ENCODE data around the gene PLIN3. TPM values are rescaled to one million over a fixed set of nuclear protein-coding genes. Genes with fewer than 3 reads are reported as not detected.

The PLIN3 gene
- total and polyA plus RNA-seq, 2 of the 8 experiments (the other 6 are each of a cell fraction or from before 2014, with no cell fraction given) = 60.7 to 61.5 TPM

DNA sequence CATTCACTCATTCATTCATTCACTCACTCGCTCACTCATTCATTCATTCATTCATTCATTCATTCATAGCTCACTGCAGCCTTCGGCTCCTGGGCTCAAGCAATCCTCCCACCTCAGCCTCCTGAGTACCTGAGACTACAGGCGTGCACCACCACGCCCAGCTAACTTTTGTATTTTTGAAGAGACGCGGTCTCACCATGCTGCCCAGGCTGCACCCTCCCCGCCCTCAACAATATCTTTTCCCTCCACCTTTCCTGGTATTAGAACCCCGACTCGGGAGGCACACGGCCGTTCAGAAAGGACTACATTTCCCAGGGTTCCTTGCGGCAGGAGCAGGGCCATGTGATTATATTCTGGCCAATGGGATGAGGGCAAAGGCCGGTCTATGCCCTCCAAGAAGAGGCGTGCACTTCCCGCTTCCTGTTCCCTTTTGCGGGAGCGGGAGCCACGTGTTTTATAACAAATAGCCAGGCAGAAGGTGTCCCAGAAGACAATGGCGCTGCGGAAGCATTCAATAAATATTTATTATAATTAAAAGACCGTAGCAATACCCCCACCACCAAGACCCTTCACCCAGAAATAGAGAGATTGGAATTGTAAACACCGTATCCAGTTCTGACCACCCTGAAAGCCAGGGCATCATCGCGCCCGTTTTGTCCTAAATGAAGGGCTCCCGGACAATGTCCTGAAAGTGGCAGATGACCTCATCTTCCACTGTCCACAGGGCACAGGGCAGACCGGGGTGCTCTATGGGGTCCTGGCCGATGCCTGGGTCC is 51.9 kb downstream of the PLIN3 start (continued):
- TF ChIP-seq, protein P1, sequence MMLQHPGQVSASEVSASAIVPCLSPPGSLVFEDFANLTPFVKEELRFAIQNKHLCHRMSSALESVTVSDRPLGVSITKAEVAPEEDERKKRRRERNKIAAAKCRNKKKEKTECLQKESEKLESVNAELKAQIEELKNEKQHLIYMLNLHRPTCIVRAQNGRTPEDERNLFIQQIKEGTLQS (IDR thresholded peaks at IDR 0.05; ENCODE audit: insufficient read depth, low read depth, low read length) = peak; percentile 85
- no peak for TF ChIP-seq POU5F1 (IDR thresholded peaks at IDR 0.05; ENCODE audit: low read depth, low read length)
- TF ChIP-seq, protein P2, sequence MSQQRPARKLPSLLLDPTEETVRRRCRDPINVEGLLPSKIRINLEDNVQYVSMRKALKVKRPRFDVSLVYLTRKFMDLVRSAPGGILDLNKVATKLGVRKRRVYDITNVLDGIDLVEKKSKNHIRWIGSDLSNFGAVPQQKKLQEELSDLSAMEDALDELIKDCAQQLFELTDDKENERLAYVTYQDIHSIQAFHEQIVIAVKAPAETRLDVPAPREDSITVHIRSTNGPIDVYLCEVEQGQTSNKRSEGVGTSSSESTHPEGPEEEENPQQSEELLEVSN (IDR thresholded peaks at IDR 0.05) = peak; percentile 100
- TF ChIP-seq TAF7 (optimal IDR thresholded peaks at IDR 0.05; ENCODE audit: borderline replicate concordance, low read depth, low read length) = no peak
- peak; percentile 64 for TF ChIP-seq SP1 (IDR thresholded peaks at IDR 0.05; ENCODE audit: low read depth, low read length)
- TF ChIP-seq SAP30 (IDR thresholded peaks at IDR 0.05; ENCODE audit: insufficient read depth, insufficient replicate concordance, low read length) = no peak
- TF ChIP-seq, protein P3, sequence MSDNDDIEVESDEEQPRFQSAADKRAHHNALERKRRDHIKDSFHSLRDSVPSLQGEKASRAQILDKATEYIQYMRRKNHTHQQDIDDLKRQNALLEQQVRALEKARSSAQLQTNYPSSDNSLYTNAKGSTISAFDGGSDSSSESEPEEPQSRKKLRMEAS (IDR thresholded peaks at IDR 0.05) = peak; percentile 99
- no peak for TF ChIP-seq KDM5A (IDR thresholded peaks at IDR 0.05; ENCODE audit: low read length)
- TF ChIP-seq KDM1A (IDR thresholded peaks at IDR 0.05; ENCODE audit: borderline replicate concordance, low read length) = no peak
- no peak for TF ChIP-seq JUN (IDR thresholded peaks at IDR 0.05; ENCODE audit: low read depth, low read length)
- peak; percentile 38 for TF ChIP-seq KDM4A (IDR thresholded peaks at IDR 0.05; ENCODE audit: low read depth, low read length, severe bottlenecking)
- TF ChIP-seq YY1 (IDR thresholded peaks at IDR 0.05; ENCODE audit: low read depth, low read length) = no peak
- TF ChIP-seq, protein P4, sequence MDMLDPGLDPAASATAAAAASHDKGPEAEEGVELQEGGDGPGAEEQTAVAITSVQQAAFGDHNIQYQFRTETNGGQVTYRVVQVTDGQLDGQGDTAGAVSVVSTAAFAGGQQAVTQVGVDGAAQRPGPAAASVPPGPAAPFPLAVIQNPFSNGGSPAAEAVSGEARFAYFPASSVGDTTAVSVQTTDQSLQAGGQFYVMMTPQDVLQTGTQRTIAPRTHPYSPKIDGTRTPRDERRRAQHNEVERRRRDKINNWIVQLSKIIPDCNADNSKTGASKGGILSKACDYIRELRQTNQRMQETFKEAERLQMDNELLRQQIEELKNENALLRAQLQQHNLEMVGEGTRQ (IDR thresholded peaks at IDR 0.05; ENCODE audit: low read length) = peak; percentile 95
- no peak for TF ChIP-seq NANOG (IDR thresholded peaks at IDR 0.05; ENCODE audit: insufficient read depth, low read depth, low read length, poor library complexity, severe bottlenecking)
- TF ChIP-seq, protein P5, sequence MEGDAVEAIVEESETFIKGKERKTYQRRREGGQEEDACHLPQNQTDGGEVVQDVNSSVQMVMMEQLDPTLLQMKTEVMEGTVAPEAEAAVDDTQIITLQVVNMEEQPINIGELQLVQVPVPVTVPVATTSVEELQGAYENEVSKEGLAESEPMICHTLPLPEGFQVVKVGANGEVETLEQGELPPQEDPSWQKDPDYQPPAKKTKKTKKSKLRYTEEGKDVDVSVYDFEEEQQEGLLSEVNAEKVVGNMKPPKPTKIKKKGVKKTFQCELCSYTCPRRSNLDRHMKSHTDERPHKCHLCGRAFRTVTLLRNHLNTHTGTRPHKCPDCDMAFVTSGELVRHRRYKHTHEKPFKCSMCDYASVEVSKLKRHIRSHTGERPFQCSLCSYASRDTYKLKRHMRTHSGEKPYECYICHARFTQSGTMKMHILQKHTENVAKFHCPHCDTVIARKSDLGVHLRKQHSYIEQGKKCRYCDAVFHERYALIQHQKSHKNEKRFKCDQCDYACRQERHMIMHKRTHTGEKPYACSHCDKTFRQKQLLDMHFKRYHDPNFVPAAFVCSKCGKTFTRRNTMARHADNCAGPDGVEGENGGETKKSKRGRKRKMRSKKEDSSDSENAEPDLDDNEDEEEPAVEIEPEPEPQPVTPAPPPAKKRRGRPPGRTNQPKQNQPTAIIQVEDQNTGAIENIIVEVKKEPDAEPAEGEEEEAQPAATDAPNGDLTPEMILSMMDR (IDR thresholded peaks at IDR 0.05; ENCODE audit: control extremely low read depth in 1 of 3, insufficient read depth in 1 of 3, low read depth in 1 of 3, low read length in 3 of 3) = no peak
- no peak for TF ChIP-seq TAF1 (IDR thresholded peaks at IDR 0.05; ENCODE audit: low read depth, low read length)
- TF ChIP-seq RNF2 (IDR thresholded peaks at IDR 0.05; ENCODE audit: borderline replicate concordance, low read depth, low read length, missing control alignments, poor library complexity, severe bottlenecking) = no peak
- TF ChIP-seq SRF (IDR thresholded peaks at IDR 0.05; ENCODE audit: low read depth, low read length) = no peak
